K562 (cell line): Measurements from ENCODE around the gene GNS. TPM values are rescaled to one million over a fixed set of nuclear protein-coding genes. Genes with fewer than 3 reads are reported as not detected.

Source experiments
- ATAC-seq: fragments of 200-7000 bp; cut with Tn5 transposase; 3 replicates; pipeline ENCODE4 v1.9.1; 2020; ENCODE audit warnings: moderate library complexity
- BruUV-seq: library from RNA; stranded (reverse); fragments of 400-500 nt; replicated peaks from 2 replicates; lab custom pipeline; 2021; lab: Mats Ljungman, UMichigan
- CTCF ChIA-PET: fragments of 300-600 bp; formaldehyde crosslinking; extraction: SDS; loops from one replicate; lab custom pipeline; 2021; ENCODE audit warnings: low intra/inter-chr PET ratio; lab: Yijun Ruan, JAX
- POLR2A ChIA-PET: fragments of 300-600, 350-650 bp; sonication (Branson Sonifier 250); formaldehyde crosslinking; extraction: SDS; loops from one replicate; lab custom pipeline; 2021; ENCODE audit warnings: antibody characterized with exemption, inconsistent platforms; lab: Yijun Ruan, JAX
- DNase-seq, 4 experiments: peaks; one replicate each; pipeline versions ENCODE4 v3.0.0 to v3.0.0-alpha.2; 2011 to 2018; ENCODE audit warnings: low spot score in 3 of 4, mixed read lengths in 3 of 4; ENCODE audit errors: extremely low read depth in 1 of 4
- FAIRE-seq: peaks from 2 replicates; lab custom pipeline; 2011; peaks lifted over from hg19 to GRCh38; lab: Jason Lieb, UNC
- H2AFZ ChIP-seq: 2 replicates; pipeline ENCODE4 v1.6.0; 2011; ENCODE audit warnings: low read depth, low read length, control low read depth, inconsistent platforms
- H3K27ac ChIP-seq: fragments of 200-600 bp; 3 replicates; pipeline ENCODE4 v1.8.0; 2011; ENCODE audit warnings: low read depth, mild to moderate bottlenecking, control low read depth, inconsistent platforms, low read length, moderate library complexity, mixed read lengths; ENCODE audit errors: extremely low read depth
- H3K27me3 ChIP-seq, 2 experiments: fragments of 300-600 bp in 1 of 2; 2 replicates in 1 of 2; 3 replicates in 1 of 2; pipeline versions ENCODE4 v1.6.0 to v1.8.0; 2011; ENCODE audit warnings: inconsistent platforms in 2 of 2, low read length in 2 of 2, mild to moderate bottlenecking in 1 of 2, mixed read lengths in 1 of 2, moderate library complexity in 1 of 2; ENCODE audit not compliant: control insufficient read depth in 2 of 2, insufficient read depth in 2 of 2
- H3K36me3 ChIP-seq: fragments of 300-600 bp; 3 replicates; pipeline ENCODE4 v1.8.0; 2011; ENCODE audit warnings: mild to moderate bottlenecking, low read length, inconsistent platforms; ENCODE audit not compliant: control insufficient read depth, insufficient read depth
- H3K4me1 ChIP-seq, 2 experiments: fragments of 200-600 bp in 1 of 2; replicated peaks in 1 of 2; 2 replicates in 1 of 2; 3 replicates in 1 of 2; pipeline versions ENCODE4 v1.5.1 to v1.8.0; 2011; ENCODE audit warnings: inconsistent platforms in 2 of 2, low read length in 2 of 2, mild to moderate bottlenecking in 1 of 2, mixed read lengths in 1 of 2, moderate library complexity in 1 of 2; ENCODE audit not compliant: control insufficient read depth in 2 of 2, insufficient read depth in 2 of 2
- H3K4me2 ChIP-seq: 2 replicates; pipeline ENCODE4 v1.6.1; 2011; ENCODE audit warnings: low read length, control low read depth, inconsistent platforms, mixed read lengths; ENCODE audit not compliant: insufficient read depth
- H3K4me3 ChIP-seq: fragments of 200-600 bp; sonication (generic), shearing (Covaris generic); 2 replicates; pipeline ENCODE4 v1.5.1; 2016; ENCODE audit warnings: control low read depth, inconsistent platforms
- H3K79me2 ChIP-seq: fragments of 200-600 bp; 3 replicates; pipeline ENCODE4 v1.8.0; 2011; ENCODE audit warnings: low read length, inconsistent platforms; ENCODE audit not compliant: control insufficient read depth, insufficient read depth
- H3K9ac ChIP-seq, 2 experiments: 2 replicates each; pipeline versions ENCODE4 v1.6.0 to v1.6.1; 2011; ENCODE audit warnings: low read depth in 2 of 2, low read length in 2 of 2, control low read depth in 1 of 2, inconsistent platforms in 1 of 2, mild to moderate bottlenecking in 1 of 2, mixed read lengths in 1 of 2; ENCODE audit not compliant: insufficient read depth in 1 of 2
- H3K9me1 ChIP-seq: one replicate; pipeline ENCODE4 v1.6.0; 2011; ENCODE audit warnings: inconsistent platforms, mild to moderate bottlenecking, low read length, moderate library complexity; ENCODE audit not compliant: control insufficient read depth, insufficient read depth
- H3K9me3 ChIP-seq: replicated peaks from 2 replicates; pipeline ENCODE4 v1.5.1; 2011; ENCODE audit warnings: low read depth, low read length, inconsistent platforms; ENCODE audit not compliant: control insufficient read depth, insufficient read depth
- H4K20me1 ChIP-seq: replicated peaks from 2 replicates; pipeline ENCODE4 v1.6.1; 2011; ENCODE audit warnings: low read length, inconsistent platforms, mixed read lengths; ENCODE audit not compliant: control insufficient read depth, insufficient read depth
- E2F6 ChIP-seq, 2 experiments: IDR thresholded peaks; 2 replicates each; pipeline ENCODE4 v1.6.1; 2011; ENCODE audit warnings: borderline replicate concordance in 1 of 2, control low read depth in 1 of 2, low read depth in 1 of 2, low read length in 1 of 2, mild to moderate bottlenecking in 1 of 2, mixed read lengths in 1 of 2, moderate library complexity in 1 of 2; ENCODE audit not compliant: insufficient read depth in 1 of 2, insufficient read length in 1 of 2, poor library complexity in 1 of 2, severe bottlenecking in 1 of 2; ENCODE audit errors: extremely low read depth in 1 of 2
- GATAD2A ChIP-seq: fragments of 450-650 bp; IDR thresholded peaks from 2 replicates; pipeline ENCODE4 v1.6.1; 2017
- PCBP1 ChIP-seq: fragments of 200-400 bp; formaldehyde crosslinking; IDR thresholded peaks from 2 replicates; pipeline ENCODE4 v1.6.1; 2018; ENCODE audit warnings: mild to moderate bottlenecking, low read depth, low read length; ENCODE audit not compliant: poor library complexity, severe bottlenecking
- PRDM10 ChIP-seq: fragments of 450-650 bp; IDR thresholded peaks from 2 replicates; pipeline ENCODE4 v1.6.1; 2018; ENCODE audit not compliant: partially characterized antibody
- VEZF1 ChIP-seq: fragments of 200-800 bp; sonication (Bioruptor generic); IDR thresholded peaks from 2 replicates; pipeline ENCODE4 v1.6.1; 2017; ENCODE audit warnings: missing genetic modification characterization, missing compliant biosample characterization
- WGBS: fragments of 100-300 bp; shearing (Covaris generic); methylation state at CpG from one replicate; pipeline ENCODE4 v1.1.6; 2016; ENCODE audit warnings: low coverage, mixed read lengths; ENCODE audit not compliant: insufficient coverage; ENCODE audit errors: missing lambda C conversion rate; 5-methylcytosine and 5-hydroxymethylcytosine counted together
- in situ Hi-C: fragments of 300-500 bp; cut with MboI; formaldehyde crosslinking; loops from 4 replicates; pipeline ENCODE4 v1.15.0; 2018; ENCODE audit warnings: inconsistent platforms, mixed read lengths
- intact Hi-C: fragments of 100-400 bp; cut with micrococcal nuclease; formaldehyde crosslinking; loops from 2 replicates; pipeline ENCODE4 v1.14.2; 2022
- polyA plus RNA-seq, 8 experiments: library from polyadenylated mRNA; depleted of rRNA in 4 of 8; stranded (reverse) in 5 of 8; unstranded in 3 of 8; fragments of >200 nt; fragmentation: Nextera tagmentation in 2 of 8; fragmentation: Illumina TruSeq in 1 of 8; extraction: Ambion mirVana in 2 of 8; extraction: Trizol in 1 of 8; gene quantifications; 2 replicates each; pipeline versions ENCODE4 v1.2.1 to v1.2.3, GENCODE V29; 2011 to 2014; ENCODE audit warnings: inconsistent platforms in 1 of 8, missing spikeins in 1 of 8
- total RNA-seq, 7 experiments: library from RNA; depleted of rRNA in 6 of 7; stranded (reverse); fragments of >200 nt in 6 of 7; fragmentation: Illumina TruSeq in 2 of 7; extraction: Trizol in 2 of 7; gene quantifications; 2 replicates each; pipeline versions ENCODE4 v1.2.1 to v1.2.3, GENCODE V29; 2011 to 2021; ENCODE audit warnings: low replicate concordance in 1 of 7

Gene GNS
- total and polyA plus RNA-seq, 9 of the 15 experiments (the other 6 are each of a cell fraction or from before 2014, with no cell fraction given): 4.6 to 30.3 (median 18.9) TPM

DNA sequence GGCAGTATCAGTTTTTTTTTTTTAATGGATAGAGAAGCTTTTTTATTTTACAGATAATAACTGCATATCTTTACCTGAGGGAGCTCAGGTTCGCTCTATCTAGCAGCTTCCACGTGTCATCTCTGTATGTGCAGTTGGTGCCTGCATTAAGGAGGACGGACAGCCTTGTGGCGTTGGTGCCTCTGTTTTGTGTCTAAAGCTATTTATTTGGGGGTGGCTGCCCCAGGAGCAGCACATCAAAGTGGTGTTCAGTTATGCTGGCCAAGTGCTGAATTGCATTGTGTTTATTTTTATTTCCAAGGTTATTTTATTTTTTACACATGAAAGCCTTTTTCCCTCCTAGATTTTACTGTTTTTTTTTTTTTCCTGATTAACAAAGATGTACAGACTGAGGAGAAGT lies 89.2 kb downstream of the GNS start:
- Histone ChIP-seq H3K27me3 (no peaks in the 10 kb centered on the region), H3K9ac (peak overlapping the region in 1 of 2 experiments; percentile 38; a peak in 3 of 4 replicates), H3K9me3 (no peaks in the 10 kb centered on the region), H2AFZ (peak overlapping the region; percentile 57), H3K4me1 (peaks cover 51 to 83% of the 10 kb centered on the region in 2 experiments), H3K4me3 (no peak overlapping the region), H3K36me3 (peaks cover 6% of the 10 kb centered on the region; the same call in 1 of the 3 replicates), H3K4me2 (no peak overlapping the region), H3K9me1 (no peaks in the 10 kb centered on the region), H3K79me2 (peaks cover 91% of the 10 kb centered on the region), H3K27ac (peak overlapping the region; percentile 73; the same call in 2 of the 3 replicates), H4K20me1 (no peaks in the 10 kb centered on the region)
- in situ Hi-C loops: no loop called here
- CTCF ChIA-PET: interaction anchor here (0.7 kb wide), 1 partner anchor 133 kb away, joined by 5 read pairs; no protein-coding TSS in a partner anchor
- peak in 1 of 4 experiments; percentile 52 for DNase-seq
- no TSS peak for BruUV-seq
- POLR2A ChIA-PET: interaction anchor here (0.5 to 0.8 kb wide), 2 partner anchors 10 to 11 kb away, joined by 3 to 5 read pairs; no protein-coding TSS in a partner anchor
- intact Hi-C loops: no loop called here
- 19% methylated on average over 4 of the region's 4 CpGs for WGBS
- TF ChIP-seq GATAD2A: no peak
- no peak for TF ChIP-seq PCBP1
- 0 out of 2 replicates have a peak, but pooled peaks have one; percentile 19 for TF ChIP-seq VEZF1 (CRISPR knock-in tag)
- TF ChIP-seq E2F6 (IDR thresholded peaks at IDR 0.05; ENCODE audit: borderline replicate concordance in 1 of 2, extremely low read depth in 1 of 2, insufficient read depth in 1 of 2, insufficient read length in 1 of 2, low read depth in 1 of 2, low read length in 1 of 2, poor library complexity in 1 of 2, severe bottlenecking in 1 of 2): peak in 1 of 2 experiments; percentile 31
- TF ChIP-seq PRDM10: no peak
- no peak for FAIRE-seq
- ATAC-seq: peak; percentile 31
